Natural killer cell (primary cell): ENCODE data around the gene SHROOM2. TPM values are rescaled to one million over a fixed set of nuclear protein-coding genes. Genes with fewer than 3 reads are reported as not detected.

Source experiments
- ATAC-seq, 3 donors: fragments of 150-1000 bp in 2 of 3; fragments of 200-7000 bp in 1 of 3; cut with Tn5 transposase; 1 replicate in 1 of 3; 2 replicates in 2 of 3; pipeline ENCODE4 v1.10.0; 2021; ENCODE audit warnings: mild to moderate bottlenecking in 2 of 3, moderate library complexity in 2 of 3
- DNase-seq, 2 donors: peaks; one replicate each; pipeline versions ENCODE4 v3.0.0 to v3.0.0-alpha.2; 2013 to 2021; ENCODE audit warnings: mixed read lengths in 1 of 2
- H3K27ac ChIP-seq: one replicate; pipeline ENCODE4 v1.5.1; 2013; ENCODE audit warnings: mild to moderate bottlenecking, low read length
- H3K27me3 ChIP-seq: one replicate; pipeline ENCODE4 v1.6.1; 2013; ENCODE audit warnings: low read length; ENCODE audit not compliant: control insufficient read depth, insufficient read depth
- H3K36me3 ChIP-seq: one replicate; pipeline ENCODE4 v1.6.1; 2013; ENCODE audit warnings: low read length; ENCODE audit not compliant: control insufficient read depth, insufficient read depth
- H3K4me1 ChIP-seq: one replicate; pipeline ENCODE4 v1.6.1; 2013; ENCODE audit warnings: low read length; ENCODE audit not compliant: control insufficient read depth, insufficient read depth
- H3K4me3 ChIP-seq: one replicate; pipeline ENCODE4 v1.5.1; 2013; ENCODE audit warnings: low read length
- H3K9me3 ChIP-seq: one replicate; pipeline ENCODE4 v1.6.1; 2013; ENCODE audit warnings: low read length; ENCODE audit not compliant: control insufficient read depth, insufficient read depth
- H3K27ac Mint-ChIP-seq, 2 donors: one replicate each; pipeline ENCODE4 v1.8.0; 2022; ENCODE audit warnings: mild to moderate bottlenecking in 2 of 2, mixed read lengths in 2 of 2, moderate library complexity in 1 of 2
- H3K27me3 Mint-ChIP-seq, 2 donors: one replicate each; pipeline ENCODE4 v1.8.0; 2022; ENCODE audit warnings: low read depth in 2 of 2, mixed read lengths in 2 of 2
- H3K36me3 Mint-ChIP-seq: one replicate; pipeline ENCODE4 v1.8.0; 2022; ENCODE audit warnings: mixed read lengths
- H3K4me1 Mint-ChIP-seq, 2 donors: one replicate each; pipeline ENCODE4 v1.8.0; 2022; ENCODE audit warnings: mixed read lengths in 2 of 2
- H3K4me3 Mint-ChIP-seq: one replicate; pipeline ENCODE4 v1.8.0; 2022; ENCODE audit warnings: mild to moderate bottlenecking, moderate library complexity, mixed read lengths
- H3K9me3 Mint-ChIP-seq, 2 donors: one replicate each; pipeline ENCODE4 v1.8.0; 2022; ENCODE audit warnings: mixed read lengths in 2 of 2
- CTCF ChIP-seq: fragments of 200-600 bp; IDR thresholded peaks from one replicate; pipeline ENCODE4 v1.8.0; 2022; ENCODE audit warnings: antibody characterized with exemption
- WGBS: methylation state at CpG from one replicate; pipeline ENCODE4 v1.1.7; 2013; ENCODE audit warnings: missing lambda C conversion rate; ENCODE audit not compliant: insufficient coverage; 5-methylcytosine and 5-hydroxymethylcytosine counted together
- intact Hi-C: fragments of 100-400 bp; cut with micrococcal nuclease; formaldehyde crosslinking; loops from one replicate; pipeline ENCODE4 v1.14.2; 2022
- total RNA-seq, 4 donors: library from RNA; stranded (reverse); fragments of 120-200 nt in 1 of 4; gene quantifications; one replicate each; pipeline versions ENCODE4 v1.2.3 to v1.2.4, GENCODE V29; 2013 to 2022

SHROOM2 gene
- total RNA-seq, 3 donors from 2014 or later (not counting 1 experiment from before 2014, with no cell fraction given), result not detected

DNA sequence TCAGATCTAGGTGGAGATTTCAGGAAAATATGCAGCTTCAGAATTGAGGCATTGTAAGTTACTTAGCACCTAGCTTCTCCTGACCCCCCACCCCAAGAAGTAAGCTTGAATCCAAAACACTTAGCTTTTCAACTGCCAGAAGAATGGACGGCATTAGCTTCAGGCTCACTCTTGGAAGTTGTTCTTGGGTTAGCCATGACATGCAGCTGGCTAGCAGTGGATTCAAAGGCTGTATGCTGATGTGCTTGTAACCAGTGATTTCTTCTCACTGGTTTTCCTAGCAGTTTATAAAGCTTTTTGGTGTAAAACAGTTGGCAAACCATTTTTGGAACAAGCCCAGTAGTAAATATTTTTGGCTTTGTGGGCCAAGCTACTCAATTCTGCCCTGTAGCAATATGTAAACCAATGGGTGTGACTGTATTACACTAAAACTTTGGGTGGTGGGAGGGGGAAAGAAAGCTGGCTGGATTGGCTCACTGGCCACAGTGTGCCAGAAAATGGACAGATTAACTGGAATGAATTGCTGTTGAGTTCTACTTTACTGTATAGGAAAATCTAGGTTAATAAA, 85.6 kb downstream of the SHROOM2 start:
- Histone ChIP-seq H3K36me3 (no peaks in the 10 kb centered on the region), H3K27me3 (no peaks in the 10 kb centered on the region), H3K9me3 (no peaks in the 10 kb centered on the region), H3K4me3 (no peak overlapping the region), H3K27ac (no peak overlapping the region), H3K4me1 (no peaks in the 10 kb centered on the region)
- Mint-ChIP-seq H3K27me3 (peaks cover 16 to 17% of the 10 kb centered on the region in 2 donors), H3K36me3 (no peaks in the 10 kb centered on the region), H3K4me3 (no peak overlapping the region), H3K9me3 (no peaks in the 10 kb centered on the region), H3K4me1 (no peaks in the 10 kb centered on the region), H3K27ac (no peak overlapping the region)
- ATAC-seq, result no peak
- intact Hi-C loops, result no loop called here
- DNase-seq, result no peak
- WGBS, result 70% methylated on average over 1 of the region's 1 CpG
- TF ChIP-seq CTCF, result no peak

GRCh38 chrX:9873360-9873759, 87.1 kb downstream of the SHROOM2 start:
- H3K27ac Mint-ChIP-seq, result no peak overlapping the region
- H3K27ac ChIP-seq, result no peak overlapping the region
- no peak overlapping the region for H3K4me3 Mint-ChIP-seq
- no peak for TF ChIP-seq CTCF
- H3K4me3 ChIP-seq, result no peak overlapping the region
- no peaks in the 10 kb centered on the region for H3K9me3 Mint-ChIP-seq
- H3K4me1 Mint-ChIP-seq, result no peaks in the 10 kb centered on the region
- H3K27me3 Mint-ChIP-seq, result peaks cover 11% of the 10 kb centered on the region in 2 donors
- ATAC-seq (no peak), DNase-seq (no peak)
- WGBS, result 90% methylated on average over 12 of the region's 12 CpGs
- H3K36me3 ChIP-seq, result no peaks in the 10 kb centered on the region
- H3K36me3 Mint-ChIP-seq, result no peaks in the 10 kb centered on the region
- H3K27me3 ChIP-seq, result no peaks in the 10 kb centered on the region
- no peaks in the 10 kb centered on the region for H3K9me3 ChIP-seq
- intact Hi-C loops, result no loop called here
- H3K4me1 ChIP-seq, result no peaks in the 10 kb centered on the region

- H3K4me3 Mint-ChIP-seq, result no peak overlapping the region
- Histone ChIP-seq H3K27ac (no peak overlapping the region), H3K4me3 (no peak overlapping the region), H3K36me3 (no peaks in the 10 kb centered on the region), H3K27me3 (no peaks in the 10 kb centered on the region), H3K9me3 (no peaks in the 10 kb centered on the region), H3K4me1 (no peaks in the 10 kb centered on the region)
- peak; percentile 22 for TF ChIP-seq CTCF
- H3K36me3 Mint-ChIP-seq, result no peaks in the 10 kb centered on the region
- WGBS, result 60% methylated on average over 9 of the region's 9 CpGs
- H3K27ac Mint-ChIP-seq, result no peak overlapping the region
- H3K27me3 Mint-ChIP-seq, result peaks cover 11% of the 10 kb centered on the region in 2 donors
- ATAC-seq (peak; percentile 64 to 77 (median 76)), DNase-seq (peak in 1 of 2 donors; percentile 60)
- intact Hi-C loops, result loop anchor here (1.0 kb wide), 1 partner anchor 245 kb away; no protein-coding TSS in a partner anchor
- no peaks in the 10 kb centered on the region for H3K4me1 Mint-ChIP-seq
- no peaks in the 10 kb centered on the region for H3K9me3 Mint-ChIP-seq
These were observed 87.7 kb downstream of the SHROOM2 start for GRCh38 chrX:9873952-9874351.

- ATAC-seq (no peak), DNase-seq (no peak)
- H3K4me1 ChIP-seq, result no peaks in the 10 kb centered on the region
- H3K27me3 ChIP-seq, result no peaks in the 10 kb centered on the region
- no peaks in the 10 kb centered on the region for H3K36me3 ChIP-seq
- H3K27ac ChIP-seq, result no peak overlapping the region
- Mint-ChIP-seq H3K9me3 (no peaks in the 10 kb centered on the region), H3K4me3 (no peak overlapping the region), H3K27ac (no peak overlapping the region), H3K4me1 (no peaks in the 10 kb centered on the region), H3K27me3 (peaks cover 8 to 13% of the 10 kb centered on the region in 2 donors), H3K36me3 (no peaks in the 10 kb centered on the region)
- WGBS, result 79% methylated on average over 3 of the region's 6 CpGs
- H3K9me3 ChIP-seq, result no peaks in the 10 kb centered on the region
- TF ChIP-seq CTCF, result no peak
- intact Hi-C loops, result loop anchor here (1.0 kb wide), 1 partner anchor 245 kb away; no protein-coding TSS in a partner anchor
- H3K4me3 ChIP-seq, result no peak overlapping the region
These were observed 88.3 kb downstream of the SHROOM2 start for GRCh38 chrX:9874483-9874882.
